ENCODE results near the gene PRPF6. TPM values are rescaled to one million over a fixed set of nuclear protein-coding genes. Genes with fewer than 3 reads are reported as not detected.

Gene PRPF6
- total RNA-seq, 1 experiment from 2014 or later: 88.4 TPM

DNA sequence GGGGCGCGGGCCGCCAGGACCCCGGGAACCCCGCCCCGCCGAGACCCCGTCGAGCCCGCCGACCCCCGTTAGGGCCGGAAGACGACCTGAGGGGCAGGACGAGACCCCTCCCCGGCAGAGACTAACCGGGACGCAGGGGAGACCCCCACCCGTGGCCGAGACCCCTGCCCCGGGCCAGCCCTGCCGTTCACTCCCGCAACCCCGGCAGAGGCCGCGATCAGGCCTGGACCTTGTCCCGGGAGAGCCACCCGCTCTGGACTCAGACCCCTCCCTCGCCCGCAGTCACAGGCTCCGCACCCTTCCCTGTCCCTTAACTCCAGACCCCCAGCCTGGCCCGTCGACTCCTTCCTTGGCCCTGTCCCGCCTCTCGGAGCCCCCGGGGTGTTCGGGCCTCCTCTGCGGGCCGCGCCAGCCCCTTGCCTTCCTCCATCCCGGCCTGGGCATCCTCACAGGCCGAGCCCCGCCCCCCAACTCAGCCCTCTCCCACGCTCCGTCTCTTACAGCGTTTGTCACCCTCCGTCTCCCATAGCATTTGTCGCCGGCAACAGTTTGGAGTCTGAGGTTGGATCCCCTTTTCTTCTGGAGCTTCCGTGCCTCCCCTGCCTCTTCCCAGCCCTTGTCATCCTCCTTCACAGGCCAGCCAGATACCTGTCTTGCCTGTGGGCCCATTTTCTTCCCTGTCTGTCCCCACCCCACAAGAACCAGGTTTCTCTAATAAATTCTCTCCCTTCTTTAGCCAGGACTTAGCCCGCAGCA is 82.6 kb downstream of the PRPF6 start:
- no peaks in the 10 kb centered on the region for H3K36me3 ChIP-seq (ENCODE audit: control insufficient read depth, insufficient read depth, low read length)
- ChIA-PET POLR2A (interaction anchor here (0.6 kb wide), 1 partner anchor 143 kb away, joined by 5 read pairs; no protein-coding TSS in a partner anchor), CTCF (interaction anchor here (1.0 kb wide), 2 partner anchors 20 to 25 kb away, joined by 3 to 4 read pairs; no protein-coding TSS in a partner anchor)
- intact Hi-C loops (cut with micrococcal nuclease; ENCODE audit: unreplicated experiment): no loop called here
- ATAC-seq: peak; percentile 15; the same call in 1 of the 2 replicates
- H3K4me3 ChIP-seq (ENCODE audit: low read depth in 2 of 2, low read length in 2 of 2): peak overlapping the region; percentile 67 to 72
- BruUV-seq (replicated peaks): TSS peak; percentile 86
- peak overlapping the region; percentile 74 for H3K27ac ChIP-seq (ENCODE audit: low read length)
- peaks cover 30% of the 10 kb centered on the region for H3K4me1 ChIP-seq (ENCODE audit: control insufficient read depth, insufficient read depth, low read length)
- no peaks in the 10 kb centered on the region for H3K27me3 ChIP-seq (ENCODE audit: control insufficient read depth, insufficient read depth, low read length)
- in situ Hi-C loops (cut with HindIII; ENCODE audit: low pct_unique_long_range_greater_than_20kb, low sequenced_read_pairs): no loop called here
- TF ChIP-seq REST (IDR thresholded peaks at IDR 0.05; ENCODE audit: insufficient read depth in 1 of 2, low read depth in 2 of 2, low read length in 1 of 2): no peak
- TF ChIP-seq POLR2AphosphoS5 (IDR thresholded peaks at IDR 0.05; ENCODE audit: low read depth, low read length): no peak; the same call in 1 of the 2 replicates
- TF ChIP-seq SIN3A (IDR thresholded peaks at IDR 0.05; ENCODE audit: borderline replicate concordance, insufficient read depth, low read depth, low read length): no peak
- no peak for TF ChIP-seq TCF7L2 (IDR thresholded peaks at IDR 0.05; ENCODE audit: low read depth, low read length)
- TF ChIP-seq CTCF (IDR thresholded peaks at IDR 0.05): no peak
- no peak for DNase-seq (ENCODE audit: low read depth, low spot score)
- no peaks in the 10 kb centered on the region for H3K9me3 ChIP-seq (ENCODE audit: control insufficient read depth, insufficient read depth, low read depth, low read length)

GRCh38 chr20:64064145-64064698 is 83.3 kb downstream of the PRPF6 start:
- DNase-seq (ENCODE audit: low read depth, low spot score) (no peak), ATAC-seq (no peak)
- intact Hi-C loops (cut with micrococcal nuclease; ENCODE audit: unreplicated experiment) (no loop called here), in situ Hi-C loops (cut with HindIII; ENCODE audit: low pct_unique_long_range_greater_than_20kb, low sequenced_read_pairs) (no loop called here)
- peak overlapping the region; percentile 67 to 72 for H3K4me3 ChIP-seq (ENCODE audit: low read depth in 2 of 2, low read length in 2 of 2)
- no TSS peak for BruUV-seq (replicated peaks)
- CTCF ChIA-PET: no interaction called here
- H3K27ac ChIP-seq (ENCODE audit: low read length): peak overlapping the region; percentile 74
- no peaks in the 10 kb centered on the region for H3K36me3 ChIP-seq (ENCODE audit: control insufficient read depth, insufficient read depth, low read length)
- peaks cover 30% of the 10 kb centered on the region for H3K4me1 ChIP-seq (ENCODE audit: control insufficient read depth, insufficient read depth, low read length)
- TF ChIP-seq SIN3A (IDR thresholded peaks at IDR 0.05; ENCODE audit: borderline replicate concordance, insufficient read depth, low read depth, low read length): no peak
- no peak for TF ChIP-seq REST (IDR thresholded peaks at IDR 0.05; ENCODE audit: insufficient read depth in 1 of 2, low read depth in 2 of 2, low read length in 1 of 2)
- TF ChIP-seq POLR2AphosphoS5 (IDR thresholded peaks at IDR 0.05; ENCODE audit: low read depth, low read length): no peak
- no peak for TF ChIP-seq CTCF (IDR thresholded peaks at IDR 0.05)
- TF ChIP-seq TCF7L2 (IDR thresholded peaks at IDR 0.05; ENCODE audit: low read depth, low read length): no peak
- POLR2A ChIA-PET: interaction anchor here (0.6 kb wide), 1 partner anchor 11 kb away, joined by 3 read pairs; no protein-coding TSS in a partner anchor
- no peaks in the 10 kb centered on the region for H3K9me3 ChIP-seq (ENCODE audit: control insufficient read depth, insufficient read depth, low read depth, low read length)
- no peaks in the 10 kb centered on the region for H3K27me3 ChIP-seq (ENCODE audit: control insufficient read depth, insufficient read depth, low read length)
